Panc1 (cell line): Measurements from ENCODE around the gene SNAP25. TPM values are rescaled to one million over a fixed set of nuclear protein-coding genes. Genes with fewer than 3 reads are reported as not detected.

Experiments
- ATAC-seq: fragments of 200-7000 bp; cut with Tn5 transposase; 2 replicates; pipeline ENCODE4 v1.9.1; 2020; ENCODE audit warnings: mild to moderate bottlenecking, moderate library complexity
- BruUV-seq: library from RNA; stranded (reverse); fragments of 400-500 nt; replicated peaks from 2 replicates; lab custom pipeline; 2021; lab: Mats Ljungman, UMichigan
- CTCF ChIA-PET: fragments of 300-600 bp; sonication (Branson Sonifier 250); formaldehyde crosslinking; loops from one replicate; lab custom pipeline; 2022; ENCODE audit warnings: antibody characterized with exemption; lab: Charles Lee
- POLR2A ChIA-PET: fragments of 300-600 bp; sonication (Branson Sonifier 250); formaldehyde crosslinking; loops from one replicate; lab custom pipeline; 2022; ENCODE audit warnings: antibody characterized with exemption; lab: Charles Lee
- DNase-seq: peaks from one replicate; pipeline ENCODE4 v3.0.0-alpha.2; 2010; ENCODE audit warnings: low read depth, low spot score
- H3K27ac ChIP-seq: 2 replicates; pipeline ENCODE4 v1.5.1; 2011; ENCODE audit warnings: mild to moderate bottlenecking, low read length, inconsistent platforms
- H3K27me3 ChIP-seq: fragments of 200-500 bp; sonication (Bioruptor generic); 2 replicates; pipeline ENCODE4 v1.6.0; 2014; ENCODE audit warnings: low read length, inconsistent platforms; ENCODE audit not compliant: control insufficient read depth, insufficient read depth
- H3K36me3 ChIP-seq: fragments of 200-500 bp; sonication (Bioruptor generic); 2 replicates; pipeline ENCODE4 v1.5.1; 2014; ENCODE audit warnings: inconsistent platforms, mild to moderate bottlenecking, low read length, moderate library complexity; ENCODE audit not compliant: control insufficient read depth, insufficient read depth
- H3K4me1 ChIP-seq: 2 replicates; pipeline ENCODE4 v1.5.1; 2011; ENCODE audit warnings: inconsistent platforms, mild to moderate bottlenecking, low read length, moderate library complexity; ENCODE audit not compliant: control insufficient read depth, insufficient read depth
- H3K4me3 ChIP-seq, 2 experiments: 2 replicates each; pipeline ENCODE4 v1.5.1; 2011 to 2012; ENCODE audit warnings: low read depth in 2 of 2, low read length in 2 of 2, mild to moderate bottlenecking in 2 of 2, inconsistent platforms in 1 of 2, moderate library complexity in 1 of 2
- H3K9me3 ChIP-seq: fragments of 200-500 bp; sonication (Bioruptor generic); 2 replicates; pipeline ENCODE4 v1.5.1; 2014; ENCODE audit warnings: low read depth, mild to moderate bottlenecking, inconsistent platforms, low read length, moderate library complexity; ENCODE audit not compliant: control insufficient read depth, insufficient read depth
- CTCF ChIP-seq: fragments of 450-650 bp; IDR thresholded peaks from 2 replicates; pipeline ENCODE4 v1.5.1; 2017; ENCODE audit warnings: mild to moderate bottlenecking
- POLR2AphosphoS5 ChIP-seq: IDR thresholded peaks from 2 replicates; pipeline ENCODE4 v1.6.1; 2012; ENCODE audit warnings: mild to moderate bottlenecking, low read depth, low read length, moderate library complexity
- SIN3A ChIP-seq: IDR thresholded peaks from 2 replicates; pipeline ENCODE4 v1.6.1; 2012; ENCODE audit warnings: low read depth, mild to moderate bottlenecking, low read length, moderate library complexity, borderline replicate concordance; ENCODE audit not compliant: insufficient read depth
- TCF7L2 ChIP-seq: IDR thresholded peaks from 2 replicates; pipeline ENCODE4 v1.6.1; 2011; ENCODE audit warnings: mild to moderate bottlenecking, low read depth, low read length, inconsistent platforms
- in situ Hi-C: cut with HindIII; loops from 2 replicates; pipeline ENCODE4 v1.10.0; 2016; ENCODE audit warnings: low sequenced_read_pairs, low pct_unique_long_range_greater_than_20kb
- intact Hi-C: fragments of 100-400 bp; cut with micrococcal nuclease; formaldehyde crosslinking; loops from one replicate; pipeline ENCODE4 v1.10.0; 2022; ENCODE audit not compliant: unreplicated experiment
- total RNA-seq: library from RNA; stranded (reverse); gene quantifications from one replicate; pipeline ENCODE4 v1.2.1, GENCODE V29; 2021; ENCODE audit not compliant: unreplicated experiment
- TF ChIP-seq, protein P1 (sequence below), 2 experiments: IDR thresholded peaks; 2 replicates each; pipeline ENCODE4 v1.6.1; 2011 to 2012; ENCODE audit warnings: low read depth in 2 of 2, control low read depth in 1 of 2, low read length in 1 of 2, mild to moderate bottlenecking in 1 of 2, moderate library complexity in 1 of 2; ENCODE audit not compliant: insufficient read depth in 1 of 2

SNAP25 gene
- total RNA-seq, 1 experiment from 2014 or later, result 0.69 TPM

- Histone ChIP-seq H3K4me1 (no peaks in the 10 kb centered on the region), H3K36me3 (no peaks in the 10 kb centered on the region), H3K27me3 (no peaks in the 10 kb centered on the region), H3K9me3 (no peaks in the 10 kb centered on the region), H3K4me3 (no peak overlapping the region), H3K27ac (peak overlapping the region; percentile 51; the same call in 1 of the 2 replicates)
- no TSS peak for BruUV-seq
- no peak for DNase-seq
- CTCF ChIA-PET, result no interaction called here
- intact Hi-C loops, result no loop called here
- POLR2A ChIA-PET, result no interaction called here
- TF ChIP-seq POLR2AphosphoS5 (no peak), CTCF (no peak), TCF7L2 (no peak), SIN3A (no peak)
- TF ChIP-seq, protein P1, sequence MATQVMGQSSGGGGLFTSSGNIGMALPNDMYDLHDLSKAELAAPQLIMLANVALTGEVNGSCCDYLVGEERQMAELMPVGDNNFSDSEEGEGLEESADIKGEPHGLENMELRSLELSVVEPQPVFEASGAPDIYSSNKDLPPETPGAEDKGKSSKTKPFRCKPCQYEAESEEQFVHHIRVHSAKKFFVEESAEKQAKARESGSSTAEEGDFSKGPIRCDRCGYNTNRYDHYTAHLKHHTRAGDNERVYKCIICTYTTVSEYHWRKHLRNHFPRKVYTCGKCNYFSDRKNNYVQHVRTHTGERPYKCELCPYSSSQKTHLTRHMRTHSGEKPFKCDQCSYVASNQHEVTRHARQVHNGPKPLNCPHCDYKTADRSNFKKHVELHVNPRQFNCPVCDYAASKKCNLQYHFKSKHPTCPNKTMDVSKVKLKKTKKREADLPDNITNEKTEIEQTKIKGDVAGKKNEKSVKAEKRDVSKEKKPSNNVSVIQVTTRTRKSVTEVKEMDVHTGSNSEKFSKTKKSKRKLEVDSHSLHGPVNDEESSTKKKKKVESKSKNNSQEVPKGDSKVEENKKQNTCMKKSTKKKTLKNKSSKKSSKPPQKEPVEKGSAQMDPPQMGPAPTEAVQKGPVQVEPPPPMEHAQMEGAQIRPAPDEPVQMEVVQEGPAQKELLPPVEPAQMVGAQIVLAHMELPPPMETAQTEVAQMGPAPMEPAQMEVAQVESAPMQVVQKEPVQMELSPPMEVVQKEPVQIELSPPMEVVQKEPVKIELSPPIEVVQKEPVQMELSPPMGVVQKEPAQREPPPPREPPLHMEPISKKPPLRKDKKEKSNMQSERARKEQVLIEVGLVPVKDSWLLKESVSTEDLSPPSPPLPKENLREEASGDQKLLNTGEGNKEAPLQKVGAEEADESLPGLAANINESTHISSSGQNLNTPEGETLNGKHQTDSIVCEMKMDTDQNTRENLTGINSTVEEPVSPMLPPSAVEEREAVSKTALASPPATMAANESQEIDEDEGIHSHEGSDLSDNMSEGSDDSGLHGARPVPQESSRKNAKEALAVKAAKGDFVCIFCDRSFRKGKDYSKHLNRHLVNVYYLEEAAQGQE (IDR thresholded peaks at IDR 0.05; ENCODE audit: insufficient read depth in 1 of 2, low read depth in 2 of 2, low read length in 1 of 2), result no peak
- ATAC-seq, result no peak
- in situ Hi-C loops, result no loop called here
Measured at GRCh38 chr20:10329387-10330005, 110.9 kb downstream of the SNAP25 start.

DNA sequence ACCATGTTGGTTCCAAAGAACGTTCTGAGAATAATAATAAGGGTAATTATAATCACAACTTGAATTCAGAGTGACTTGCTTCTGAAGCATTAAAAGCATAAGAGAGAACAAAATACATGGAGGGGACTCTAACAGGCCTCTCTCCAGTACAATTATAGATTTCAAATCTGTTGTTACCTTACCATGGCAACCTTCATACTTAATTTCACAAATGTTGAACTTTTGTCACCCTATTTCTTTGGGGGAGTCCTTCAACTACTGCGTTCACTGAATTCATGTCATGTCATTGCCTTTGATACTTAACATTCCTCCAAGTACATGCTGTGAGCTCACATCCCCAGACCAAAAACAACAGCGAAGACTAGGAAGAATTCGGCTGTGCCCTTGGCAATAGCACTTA is 111.4 kb downstream of the SNAP25 start:
- Histone ChIP-seq H3K4me3 (no peak overlapping the region), H3K36me3 (no peaks in the 10 kb centered on the region), H3K27ac (no peak overlapping the region), H3K4me1 (no peaks in the 10 kb centered on the region), H3K9me3 (no peaks in the 10 kb centered on the region), H3K27me3 (no peaks in the 10 kb centered on the region)
- in situ Hi-C loops, result no loop called here
- intact Hi-C loops, result no loop called here
- BruUV-seq, result no TSS peak
- ChIA-PET CTCF (no interaction called here), POLR2A (no interaction called here)
- TF ChIP-seq POLR2AphosphoS5 (no peak), CTCF (no peak), TCF7L2 (no peak), SIN3A (no peak)
- TF ChIP-seq, protein P1 (IDR thresholded peaks at IDR 0.05; ENCODE audit: insufficient read depth in 1 of 2, low read depth in 2 of 2, low read length in 1 of 2), result no peak
- ATAC-seq, result no peak
- no peak for DNase-seq
